Stimulated activated CD4-positive, alpha-beta T cell treated with anti-CD3 and anti-CD28 coated beads, Interleukin-15, amount 100 ng/mL, for 24 hours (primary cell): ENCODE data around the gene PLA2G3.
A peak's percentile ranks its signal among the peaks of the same experiment; 100 is the strongest.
"Not testable (repeated sequence)": the region's sequence is repeated elsewhere in the genome, so short reads cannot be mapped to it uniquely, and the experiment has no call there.

Experiments used
- DNase-seq: peaks from one replicate; pipeline ENCODE4 v3.0.0-alpha.2; 2020

Gene PLA2G3

DNA sequence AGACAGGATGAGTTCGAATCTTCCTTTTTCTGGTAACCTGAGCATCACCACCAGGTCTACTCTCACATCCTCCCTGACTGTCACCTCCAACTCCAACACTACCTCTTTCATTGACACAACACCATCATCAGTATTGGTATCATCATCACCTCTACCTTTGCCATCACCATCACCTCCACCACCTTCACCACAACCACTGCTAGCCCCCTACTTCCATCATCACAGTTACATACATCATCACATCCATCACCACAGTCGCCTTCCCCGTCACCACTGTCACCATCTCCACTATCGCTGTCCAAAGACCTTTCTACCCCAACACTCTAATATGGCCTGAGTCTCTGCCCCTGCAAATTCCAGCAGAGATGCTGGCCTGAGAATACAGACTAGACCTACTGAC is 18.9 kb downstream of the PLA2G3 start:
- DNase-seq, result no peak

- DNase-seq, result no peak
Measured at GRCh38 chr22:31120642-31121041, 19.7 kb downstream of the PLA2G3 start.

DNA sequence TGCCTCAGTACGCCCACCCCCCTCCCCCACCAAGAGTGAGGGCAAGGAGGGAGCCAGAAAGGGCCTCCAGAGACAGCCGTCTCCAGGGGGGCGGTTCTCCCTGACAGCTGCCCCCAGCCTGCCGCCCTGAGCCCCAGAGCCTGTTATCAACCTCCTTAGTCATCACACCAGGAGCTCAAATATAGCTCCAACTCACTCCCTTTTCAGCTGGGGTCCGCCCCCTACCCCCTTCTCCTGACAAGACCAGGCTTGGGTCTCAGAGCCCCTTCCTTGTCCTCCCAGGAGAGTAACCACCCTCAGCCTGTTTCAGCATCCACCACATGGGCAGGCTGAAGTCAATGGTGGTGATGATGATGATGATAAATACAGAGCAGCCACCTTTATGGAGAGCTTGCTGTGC is 20.1 kb downstream of the PLA2G3 start:
- DNase-seq, result no peak

DNA sequence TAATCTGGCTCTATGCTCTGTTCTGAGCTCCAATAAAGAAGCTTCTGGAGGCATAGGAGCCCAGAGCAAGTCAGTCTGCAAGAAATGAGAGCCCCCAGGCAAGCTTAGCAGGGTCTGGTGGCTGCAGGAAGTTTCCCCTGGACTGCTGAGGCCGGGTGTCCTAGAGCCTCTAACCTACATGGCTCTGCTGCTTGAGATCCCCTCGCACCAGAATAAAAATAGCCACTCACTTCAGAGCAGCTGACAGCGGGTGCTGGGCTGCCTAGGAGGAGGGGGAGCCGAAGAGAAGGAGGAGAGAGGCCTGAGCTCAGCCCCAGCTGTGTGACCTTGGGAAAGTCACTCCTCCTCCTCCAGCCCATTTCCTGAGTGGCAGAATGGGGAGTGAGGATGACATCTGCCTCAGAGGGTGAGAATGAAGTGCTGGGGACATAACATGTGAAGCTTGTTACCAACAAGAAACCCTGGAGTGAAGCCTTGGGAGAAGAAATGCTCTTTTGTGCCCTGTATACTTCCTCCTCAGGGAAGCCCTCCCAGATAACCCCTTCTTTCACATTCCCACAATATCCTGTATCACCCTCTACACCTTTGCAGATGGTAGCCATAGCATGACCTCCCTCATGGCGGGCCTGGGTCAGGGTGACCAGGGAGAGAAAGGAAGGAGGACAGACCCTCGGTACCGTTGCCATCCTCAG is 21.1 kb downstream of the PLA2G3 start:
- DNase-seq, result no peak

GRCh38 chr22:31118046-31118820 is 22.1 kb downstream of the PLA2G3 start:
- DNase-seq, result no peak

- DNase-seq, result not testable (repeated sequence)
Measured at GRCh38 chr22:31112547-31113091, 27.7 kb downstream of the PLA2G3 start.

- no peak for DNase-seq
Measured at GRCh38 chr22:31107894-31108218, 32.5 kb downstream of the PLA2G3 start.

GRCh38 chr22:31107178-31107893 is 33.0 kb downstream of the PLA2G3 start, which contains the start of gene SELENOM:
Gene SELENOM (minus strand): TSS chr22:31107568. CDS start chr22:31107505, 63 bp downstream.
- peak; percentile 94 for DNase-seq

DNA sequence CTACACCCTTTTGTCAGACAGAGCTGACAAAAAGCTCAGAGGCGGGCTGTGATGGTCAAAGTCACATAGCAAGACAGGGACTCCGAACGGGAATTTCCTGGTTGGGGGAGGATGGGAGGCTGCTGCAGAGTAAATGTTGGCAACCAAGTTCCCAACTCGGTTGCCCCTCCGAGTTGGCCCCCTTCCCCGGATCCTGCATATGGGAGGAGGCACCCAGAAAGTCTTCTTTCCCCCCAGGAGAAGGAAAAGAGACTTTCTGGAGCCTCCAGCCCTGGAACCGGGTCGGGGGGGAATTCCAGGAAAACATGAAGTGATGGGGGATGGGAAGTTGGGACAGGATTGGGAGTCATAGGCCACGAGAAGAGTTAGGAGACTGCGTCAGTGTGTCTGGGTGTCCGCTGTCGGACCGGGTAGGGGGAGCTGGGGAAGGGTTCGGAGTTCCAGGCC is 33.6 kb downstream of the PLA2G3 start:
- DNase-seq, result no peak

DNA sequence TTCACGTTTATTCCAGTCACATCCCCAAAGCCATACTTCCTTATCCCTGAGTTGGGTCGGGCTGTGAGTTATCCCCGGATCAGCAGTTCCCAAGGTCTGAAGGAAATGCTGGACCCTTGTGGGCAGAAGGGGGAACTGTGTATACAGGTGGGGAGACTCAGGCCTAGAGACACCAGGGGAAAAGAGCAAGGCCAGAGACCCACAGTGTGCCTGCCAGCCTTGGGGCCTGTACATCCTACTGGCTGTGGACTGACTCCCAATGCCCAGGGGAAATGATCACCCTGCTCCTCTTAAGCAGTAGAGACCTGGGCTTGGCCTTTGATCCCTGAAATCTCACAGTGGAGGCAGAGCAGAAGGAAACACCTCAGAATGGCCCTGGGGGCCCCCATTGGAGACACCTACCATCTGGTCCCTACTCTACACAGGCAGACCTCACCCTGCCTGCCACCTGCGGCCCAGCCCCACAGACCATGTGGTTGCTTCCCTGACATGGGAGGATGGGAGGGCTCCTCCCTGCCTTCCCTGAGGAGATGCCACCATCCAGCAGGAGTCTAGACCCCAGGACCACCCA is 34.2 kb downstream of the PLA2G3 start:
- DNase-seq, result no peak

DNA sequence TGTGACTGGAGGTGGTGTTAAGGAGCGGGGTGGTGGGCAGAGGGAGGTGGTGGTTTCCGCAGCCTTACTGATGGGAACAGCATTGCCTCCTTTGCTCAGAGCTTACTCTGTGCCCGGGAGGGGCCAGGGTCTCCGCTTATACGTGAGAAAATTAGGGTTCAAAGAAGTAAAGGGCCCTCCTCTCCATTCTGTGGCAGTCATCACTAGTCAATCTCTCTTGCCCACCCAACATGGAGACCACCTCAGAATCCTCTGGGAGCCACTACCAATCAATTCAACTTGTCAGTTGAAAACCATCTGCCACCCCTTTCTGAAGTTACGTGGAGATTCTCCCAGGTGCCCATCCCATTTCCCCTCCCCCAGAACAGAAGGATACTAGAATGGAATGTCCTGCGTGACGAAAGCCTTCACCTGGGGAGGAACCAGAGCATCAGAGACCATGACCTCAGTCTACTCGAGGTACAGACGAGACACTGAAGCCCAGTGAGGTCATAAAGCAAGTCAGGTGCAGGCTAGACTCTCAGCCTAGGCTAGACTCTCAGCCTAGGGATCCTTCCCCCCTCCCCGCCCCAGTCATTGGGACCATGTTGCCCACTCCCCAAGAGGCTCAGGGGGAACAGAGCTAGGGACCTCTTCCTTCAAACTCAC is 34.9 kb downstream of the PLA2G3 start:
- DNase-seq, result no peak

GRCh38 chr22:31104869-31105268 is 35.4 kb downstream of the PLA2G3 start:
- no peak for DNase-seq

DNA sequence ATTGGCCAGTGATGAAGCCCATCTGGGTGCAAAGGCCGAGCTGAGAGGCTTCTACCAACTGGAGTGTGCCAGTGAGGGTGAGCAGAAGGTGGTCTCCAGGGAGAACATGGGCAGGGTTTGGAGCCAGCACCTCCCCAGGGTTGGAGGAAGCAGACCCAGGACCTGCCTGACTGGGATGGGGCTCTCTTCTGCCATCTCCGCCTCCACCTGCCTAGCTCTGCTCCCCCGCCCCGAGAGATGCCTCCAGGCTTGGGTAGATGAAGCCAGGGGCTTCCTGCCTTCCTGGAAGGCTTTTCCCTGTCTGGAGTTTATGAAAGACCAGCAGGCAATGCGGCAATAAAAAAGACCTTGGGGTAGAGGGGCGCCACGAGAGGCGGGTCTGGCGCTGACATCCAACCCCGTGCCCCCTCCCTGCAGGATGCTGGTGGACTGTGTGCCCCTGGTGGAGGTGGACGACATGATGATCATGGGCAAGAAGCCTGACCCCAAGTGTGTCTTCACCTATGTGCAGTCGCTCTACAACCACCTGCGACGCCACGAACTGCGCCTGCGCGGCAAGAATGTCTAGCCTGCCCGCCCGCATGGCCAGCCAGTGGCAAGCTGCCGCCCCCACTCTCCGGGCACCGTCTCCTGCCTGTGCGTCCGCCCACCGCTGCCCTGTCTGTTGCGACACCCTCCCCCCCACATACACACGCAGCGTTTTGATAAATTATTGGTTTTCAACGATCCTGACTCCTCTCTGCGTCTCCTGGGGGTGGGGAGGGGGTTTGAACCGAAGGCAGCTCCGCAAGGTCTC is 36.2 kb downstream of the PLA2G3 start:
- DNase-seq, result no peak

DNA sequence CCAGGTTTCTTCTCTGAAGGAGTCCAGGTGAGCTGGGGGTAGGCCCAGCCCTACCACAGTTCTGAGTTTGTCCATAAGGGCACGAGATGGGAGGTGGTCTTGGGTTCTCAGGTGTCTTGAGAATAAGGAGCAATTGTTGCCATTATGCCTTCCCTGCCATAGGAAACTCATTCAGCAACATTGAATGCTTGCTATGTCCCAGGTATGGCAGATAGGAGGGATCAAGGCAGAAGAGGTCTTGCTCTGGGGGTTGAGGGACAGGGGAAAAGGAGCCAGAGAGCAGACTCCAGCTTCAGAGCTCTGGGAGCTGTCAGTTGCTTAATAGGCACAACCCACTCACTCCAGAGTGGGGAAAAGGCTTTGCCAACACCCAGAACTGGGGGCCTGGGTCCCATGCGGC is 37.2 kb downstream of the PLA2G3 start:
- no peak for DNase-seq

DNA sequence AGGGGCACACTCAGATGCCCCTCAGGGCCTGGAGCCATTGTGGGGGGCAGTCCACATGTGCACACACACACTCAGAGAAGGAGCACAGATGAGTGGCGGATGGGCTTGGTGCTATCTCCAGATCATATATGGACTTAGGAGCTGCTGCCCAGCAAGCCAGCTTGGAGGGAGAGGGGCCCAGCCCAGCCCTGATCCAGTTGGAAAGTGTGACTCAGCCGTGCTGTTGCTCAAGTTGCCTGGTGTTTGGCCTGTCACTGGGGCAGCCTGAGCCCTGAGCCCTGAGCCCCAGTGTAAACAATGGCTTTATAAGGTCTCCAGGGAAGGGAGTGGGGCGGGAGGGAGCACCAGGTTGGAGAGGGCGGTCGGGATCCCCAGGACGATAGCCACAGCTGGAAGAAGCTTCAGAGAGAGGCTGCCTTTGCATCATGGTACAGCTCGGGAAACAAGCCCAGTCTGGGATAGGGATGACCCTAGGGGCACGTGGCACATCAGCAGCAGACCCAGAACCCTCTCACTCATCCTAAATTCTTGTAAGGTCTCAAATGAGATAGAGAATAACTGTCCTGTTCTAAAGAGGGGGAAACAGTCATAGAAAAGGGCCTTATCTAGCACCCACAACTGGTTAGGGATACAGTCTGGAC is 37.7 kb downstream of the PLA2G3 start:
- DNase-seq, result peak; percentile 19

DNA sequence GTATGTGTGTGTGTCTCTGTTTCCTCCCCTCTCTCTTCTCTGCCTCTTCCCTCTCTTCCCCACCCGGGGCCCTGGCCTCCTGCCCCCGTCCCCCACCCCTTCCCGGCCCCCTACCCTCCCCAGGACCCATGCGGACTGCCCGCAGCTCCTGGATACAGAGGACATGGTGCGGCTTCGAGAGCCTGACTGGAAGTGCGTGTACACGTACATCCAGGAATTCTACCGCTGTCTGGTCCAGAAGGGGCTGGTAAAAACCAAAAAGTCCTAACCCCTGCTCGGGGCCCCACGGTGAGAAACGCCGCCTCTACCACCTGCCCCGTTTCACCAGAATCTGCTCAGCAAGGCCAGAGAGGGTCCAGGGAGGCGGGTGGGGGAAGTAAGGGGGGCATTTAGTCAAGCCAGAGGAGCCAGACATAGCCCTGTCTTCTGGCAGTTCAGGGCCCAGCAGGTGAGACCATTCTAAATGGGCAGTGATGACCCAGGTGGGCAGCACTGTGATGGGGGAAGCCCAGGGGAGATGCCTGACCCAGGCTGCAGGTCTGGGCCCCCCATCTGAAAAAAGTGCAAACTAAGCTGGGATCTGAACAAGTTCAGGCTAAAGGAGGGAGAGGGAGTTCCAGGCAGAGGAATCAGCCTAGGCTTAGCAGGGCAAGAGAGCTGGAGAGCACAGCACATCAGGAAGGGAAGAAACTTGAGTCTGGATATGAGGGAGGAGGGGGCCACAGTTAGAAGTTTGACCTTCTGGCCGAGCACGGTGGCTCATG is 39.4 kb downstream of the PLA2G3 start:
- DNase-seq, result no peak

DNA sequence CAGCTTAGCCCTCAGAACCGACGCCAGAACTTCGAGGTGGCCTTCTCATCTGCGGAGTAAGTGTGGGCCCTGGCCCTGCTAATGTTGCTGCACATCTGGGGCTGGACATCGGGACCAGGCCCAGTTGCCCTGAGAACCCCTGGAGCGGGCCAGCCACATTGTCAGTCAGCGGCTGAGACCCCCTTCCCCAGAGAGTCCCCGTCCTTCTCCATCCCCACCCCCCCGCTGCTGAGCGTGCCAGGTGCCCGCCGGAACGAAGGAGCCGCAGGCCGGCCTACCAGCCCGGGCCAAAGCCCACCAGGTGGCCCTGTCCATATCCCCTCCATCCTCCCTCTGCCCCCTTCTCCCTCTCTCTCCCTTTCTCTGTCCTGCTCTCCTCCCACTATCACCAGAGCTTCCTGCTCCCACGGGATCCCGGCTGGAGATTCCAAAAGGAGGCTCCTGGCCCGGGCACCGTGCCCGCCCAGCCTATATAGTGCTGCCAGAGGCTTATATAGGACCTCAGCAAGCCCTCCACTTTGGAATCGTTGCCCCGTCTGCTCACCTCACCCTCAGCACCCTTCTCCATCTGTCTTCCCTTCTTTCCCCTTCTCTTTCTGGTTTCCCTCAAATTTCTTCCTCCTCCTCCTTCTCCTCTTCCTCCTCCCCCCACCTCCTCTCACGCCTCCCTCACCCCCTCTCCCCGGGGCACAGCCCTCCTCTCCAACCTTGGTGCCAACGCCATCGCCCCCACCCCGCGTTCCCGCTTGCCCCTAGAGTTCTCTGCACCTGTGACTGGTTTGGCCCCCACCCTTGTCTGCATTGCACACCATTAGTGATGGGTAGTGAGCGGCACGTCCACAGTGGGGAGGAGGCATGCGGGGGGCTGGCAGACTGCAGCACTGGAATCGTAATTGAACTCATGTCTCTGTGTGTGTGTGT is 40.2 kb downstream of the PLA2G3 start:
- DNase-seq, result no peak

DNA sequence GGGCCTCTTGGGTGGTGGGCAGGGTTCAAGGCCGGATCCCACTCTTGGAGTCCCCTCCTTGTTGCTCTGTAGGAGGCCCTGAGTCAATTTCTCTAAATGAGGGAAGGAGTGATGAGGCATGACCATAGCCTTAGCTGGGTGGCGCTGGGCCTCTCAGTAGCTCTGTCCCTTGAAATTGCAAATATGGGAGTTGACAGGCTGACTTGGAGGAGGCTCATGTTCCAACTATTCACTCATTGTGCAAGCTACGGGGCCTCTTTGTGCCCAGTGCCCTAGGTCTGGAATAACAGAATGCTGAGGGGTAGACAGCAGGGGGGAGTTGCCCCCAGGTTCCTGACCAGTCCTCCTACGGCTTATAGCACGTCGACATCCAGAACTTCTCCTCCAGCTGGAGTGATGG is 40.9 kb downstream of the PLA2G3 start:
- DNase-seq, result no peak

GRCh38 chr22:31098632-31099110 is 41.6 kb downstream of the PLA2G3 start:
- no peak for DNase-seq
